GM12892 (cell line): Measurements from ENCODE around the gene DAP.

ENCODE experiments used
- POLR2A ChIP-seq: IDR thresholded peaks from 2 replicates; pipeline ENCODE4 v1.6.1; 2011; ENCODE audit warnings: low read depth, low read length, control low read depth
- TAF1 ChIP-seq: IDR thresholded peaks from 2 replicates; pipeline ENCODE4 v1.6.1; 2011; ENCODE audit warnings: low read depth, mild to moderate bottlenecking, control low read depth, low read length, borderline replicate concordance

GRCh38 chr5:10700516-10700915, 60.5 kb downstream of the DAP start:
- no peak for TF ChIP-seq TAF1
- TF ChIP-seq POLR2A: no peak
